Duodenal mucosa (tissue), 2 donors: ENCODE results near the gene CDON.

Experiments
- H3K27ac ChIP-seq: one replicate; pipeline ENCODE4 v1.7.0; 2013; ENCODE audit warnings: low read depth, low read length
- H3K27me3 ChIP-seq, 2 donors: one replicate each; pipeline ENCODE4 v1.7.0; 2013; ENCODE audit warnings: low read length in 2 of 2, control low read depth in 1 of 2; ENCODE audit not compliant: insufficient read depth in 2 of 2, control insufficient read depth in 1 of 2
- H3K36me3 ChIP-seq, 2 donors: one replicate each; pipeline ENCODE4 v1.7.0; 2013; ENCODE audit warnings: low read length in 2 of 2, control low read depth in 1 of 2; ENCODE audit not compliant: insufficient read depth in 2 of 2, control insufficient read depth in 1 of 2
- H3K4me1 ChIP-seq, 2 donors: one replicate each; pipeline ENCODE4 v1.7.0; 2013; ENCODE audit warnings: low read length in 2 of 2, control low read depth in 1 of 2; ENCODE audit not compliant: insufficient read depth in 2 of 2, control insufficient read depth in 1 of 2
- H3K4me3 ChIP-seq, 2 donors: one replicate each; pipeline ENCODE4 v1.7.0; 2013; ENCODE audit warnings: low read length in 2 of 2, low read depth in 1 of 2
- H3K9ac ChIP-seq, 2 donors: one replicate each; pipeline ENCODE4 v1.7.0; 2013; ENCODE audit warnings: low read length in 2 of 2, low read depth in 1 of 2
- H3K9me3 ChIP-seq, 2 donors: one replicate each; pipeline ENCODE4 v1.7.0; 2013; ENCODE audit warnings: low read length in 2 of 2, control low read depth in 1 of 2; ENCODE audit not compliant: control insufficient read depth in 1 of 2

CDON gene

GRCh38 chr11:126101930-126102283 is 39.2 kb upstream of the CDON start:
- Histone ChIP-seq H3K4me1 (peaks cover 13 to 16% of the 10 kb centered on the region in 2 donors), H3K9me3 (no peaks in the 10 kb centered on the region), H3K36me3 (no peaks in the 10 kb centered on the region), H3K27ac (no peak overlapping the region), H3K4me3 (no peak overlapping the region), H3K9ac (no peak overlapping the region), H3K27me3 (no peaks in the 10 kb centered on the region)

- H3K27ac ChIP-seq, result no peak overlapping the region
Measured at GRCh38 chr11:126101251-126101929, 38.7 kb upstream of the CDON start.

GRCh38 chr11:126100716-126101115 is 38.0 kb upstream of the CDON start:
- Histone ChIP-seq H3K27ac (no peak overlapping the region), H3K4me1 (peaks cover 13 to 16% of the 10 kb centered on the region in 2 donors), H3K36me3 (no peaks in the 10 kb centered on the region), H3K4me3 (no peak overlapping the region), H3K27me3 (no peaks in the 10 kb centered on the region), H3K9me3 (no peaks in the 10 kb centered on the region), H3K9ac (no peak overlapping the region)

More at GRCh38 chr11:126101251-126101929, 38.7 kb upstream of the CDON start:
- H3K27me3 ChIP-seq, result no peaks in the 10 kb centered on the region
- peaks cover 13 to 16% of the 10 kb centered on the region in 2 donors for H3K4me1 ChIP-seq
- H3K36me3 ChIP-seq, result no peaks in the 10 kb centered on the region
- no peak overlapping the region for H3K4me3 ChIP-seq
- no peaks in the 10 kb centered on the region for H3K9me3 ChIP-seq
- no peak overlapping the region for H3K9ac ChIP-seq

- peaks cover 13 to 16% of the 10 kb centered on the region in 2 donors for H3K4me1 ChIP-seq
Measured at GRCh38 chr11:126098204-126098769, 35.6 kb upstream of the CDON start.

GRCh38 chr11:126095745-126096144 is 33.1 kb upstream of the CDON start:
- H3K27ac ChIP-seq, result no peak overlapping the region
- no peak overlapping the region for H3K9ac ChIP-seq
- H3K36me3 ChIP-seq, result no peaks in the 10 kb centered on the region
- H3K4me3 ChIP-seq, result no peak overlapping the region
- H3K27me3 ChIP-seq, result no peaks in the 10 kb centered on the region
- no peaks in the 10 kb centered on the region for H3K4me1 ChIP-seq
- H3K9me3 ChIP-seq, result no peaks in the 10 kb centered on the region

More at GRCh38 chr11:126098204-126098769, 35.6 kb upstream of the CDON start:
- Histone ChIP-seq H3K27me3 (no peaks in the 10 kb centered on the region), H3K27ac (no peak overlapping the region), H3K9me3 (no peaks in the 10 kb centered on the region), H3K9ac (no peak overlapping the region), H3K4me3 (no peak overlapping the region), H3K36me3 (no peaks in the 10 kb centered on the region)

GRCh38 chr11:126090452-126090851 is 27.8 kb upstream of the CDON start:
- H3K4me1 ChIP-seq, result no peaks in the 10 kb centered on the region
- H3K9ac ChIP-seq, result no peak overlapping the region
- H3K27me3 ChIP-seq, result no peaks in the 10 kb centered on the region
- no peaks in the 10 kb centered on the region for H3K9me3 ChIP-seq
- no peak overlapping the region for H3K4me3 ChIP-seq
- H3K27ac ChIP-seq, result no peak overlapping the region
- no peaks in the 10 kb centered on the region for H3K36me3 ChIP-seq

GRCh38 chr11:126088999-126089398 is 26.3 kb upstream of the CDON start:
- Histone ChIP-seq H3K4me3 (no peak overlapping the region), H3K4me1 (no peaks in the 10 kb centered on the region), H3K36me3 (no peaks in the 10 kb centered on the region), H3K9ac (no peak overlapping the region), H3K9me3 (no peaks in the 10 kb centered on the region), H3K27me3 (no peaks in the 10 kb centered on the region), H3K27ac (no peak overlapping the region)

- Histone ChIP-seq H3K9ac (no peak overlapping the region), H3K36me3 (no peaks in the 10 kb centered on the region), H3K4me1 (no peaks in the 10 kb centered on the region), H3K4me3 (no peak overlapping the region), H3K27ac (no peak overlapping the region), H3K9me3 (no peaks in the 10 kb centered on the region), H3K27me3 (no peaks in the 10 kb centered on the region)
Measured at GRCh38 chr11:126086248-126086647, 23.6 kb upstream of the CDON start.

GRCh38 chr11:126084608-126084912 is 21.9 kb upstream of the CDON start:
- Histone ChIP-seq H3K4me3 (no peak overlapping the region), H3K9ac (no peak overlapping the region), H3K27ac (no peak overlapping the region), H3K36me3 (no peaks in the 10 kb centered on the region), H3K27me3 (no peaks in the 10 kb centered on the region), H3K9me3 (no peaks in the 10 kb centered on the region), H3K4me1 (no peaks in the 10 kb centered on the region)

- no peaks in the 10 kb centered on the region for H3K4me1 ChIP-seq
- H3K27ac ChIP-seq, result no peak overlapping the region
- H3K9me3 ChIP-seq, result no peaks in the 10 kb centered on the region
- no peaks in the 10 kb centered on the region for H3K36me3 ChIP-seq
- H3K27me3 ChIP-seq, result no peaks in the 10 kb centered on the region
- no peak overlapping the region for H3K4me3 ChIP-seq
- no peak overlapping the region for H3K9ac ChIP-seq
Measured at GRCh38 chr11:126083829-126084607, 21.4 kb upstream of the CDON start.
